Embryonic facial prominence (tissue), 1 donor: ENCODE data around the gene MGAT5B.
"Not testable (repeated sequence)": the region's sequence is repeated elsewhere in the genome, so short reads cannot be mapped to it uniquely, and the experiment has no call there.

Source experiments
- DNase-seq: peaks from one replicate; pipeline ENCODE4 v3.0.0-alpha.2; 2016; ENCODE audit errors: extremely low spot score

Gene MGAT5B

GRCh38 chr17:76868176-76868668 is at the start of gene MGAT5B:
Gene MGAT5B, plus strand, starts transcription at chr17:76868404. Its CDS starts 626 bp downstream, at chr17:76869030.
- no peak for DNase-seq

- DNase-seq, result no peak
Observed at GRCh38 chr17:76820039-76820438, 48.2 kb upstream of the MGAT5B start.

- no peak for DNase-seq
Observed at GRCh38 chr17:76820561-76820960, 47.6 kb upstream of the MGAT5B start.

GRCh38 chr17:76822184-76822778 is 45.9 kb upstream of the MGAT5B start:
- DNase-seq, result no peak

- no peak for DNase-seq
Observed at GRCh38 chr17:76824093-76824492, 44.1 kb upstream of the MGAT5B start.

- DNase-seq, result no peak
Observed at GRCh38 chr17:76826330-76827068, 41.7 kb upstream of the MGAT5B start.

GRCh38 chr17:76827736-76828135 is 40.5 kb upstream of the MGAT5B start:
- DNase-seq, result no peak

GRCh38 chr17:76830987-76831715 is 37.1 kb upstream of the MGAT5B start:
- no peak for DNase-seq

GRCh38 chr17:76833034-76833644 is 35.1 kb upstream of the MGAT5B start:
- no peak for DNase-seq

- no peak for DNase-seq
Observed at GRCh38 chr17:76833747-76834146, 34.5 kb upstream of the MGAT5B start.

GRCh38 chr17:76834870-76835269 is 33.3 kb upstream of the MGAT5B start:
- DNase-seq, result no peak

GRCh38 chr17:76840443-76840767 is 27.8 kb upstream of the MGAT5B start:
- DNase-seq, result no peak

GRCh38 chr17:76840884-76841775 is 27.1 kb upstream of the MGAT5B start:
- DNase-seq, result no peak

- peak; percentile 13 for DNase-seq
Observed at GRCh38 chr17:76841776-76842405, 26.3 kb upstream of the MGAT5B start.

GRCh38 chr17:76843068-76843467 is 25.1 kb upstream of the MGAT5B start:
- DNase-seq, result not testable (repeated sequence)

- DNase-seq, result no peak
Observed at GRCh38 chr17:76843703-76844484, 24.3 kb upstream of the MGAT5B start.

- no peak for DNase-seq
Observed at GRCh38 chr17:76844485-76844829, 23.7 kb upstream of the MGAT5B start.

GRCh38 chr17:76844846-76845245 is 23.4 kb upstream of the MGAT5B start:
- no peak for DNase-seq

GRCh38 chr17:76845541-76846017 is 22.6 kb upstream of the MGAT5B start:
- DNase-seq, result no peak

GRCh38 chr17:76847031-76847430 is 21.2 kb upstream of the MGAT5B start:
- no peak for DNase-seq
